Embryonic facial prominence (tissue), 1 donor: Measurements from ENCODE around the gene EMP1.
"Not testable (repeated sequence)": the region's sequence is repeated elsewhere in the genome, so short reads cannot be mapped to it uniquely, and the experiment has no call there.

Experiments
- DNase-seq: peaks from one replicate; pipeline ENCODE4 v3.0.0-alpha.2; 2016; ENCODE audit errors: extremely low spot score

EMP1 gene

DNA sequence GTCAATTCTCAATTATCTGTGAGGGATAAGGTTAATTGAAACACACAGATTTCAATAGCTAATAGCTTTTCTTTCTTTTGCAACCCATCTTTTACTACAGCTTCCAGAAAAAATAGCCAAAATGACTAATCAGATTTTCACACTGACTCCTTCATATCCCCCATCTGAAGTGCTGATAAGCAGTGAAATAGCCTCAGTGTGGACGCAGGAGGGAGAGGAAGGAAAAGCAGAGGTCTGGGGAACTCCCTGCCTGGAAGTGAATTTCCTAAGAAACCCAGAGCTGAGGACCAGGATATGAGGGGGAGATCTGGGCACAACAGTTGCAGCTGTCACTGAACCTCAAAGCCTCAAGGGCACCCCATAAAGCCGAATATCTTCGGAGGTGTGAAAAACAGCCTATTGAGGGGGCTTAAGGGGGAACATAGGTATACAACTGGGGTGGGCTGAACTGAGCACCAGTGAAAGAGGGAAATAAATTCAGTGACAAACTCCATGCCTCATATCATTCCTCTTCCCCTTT is 60.9 kb downstream of the EMP1 start:
- DNase-seq: no peak

DNA sequence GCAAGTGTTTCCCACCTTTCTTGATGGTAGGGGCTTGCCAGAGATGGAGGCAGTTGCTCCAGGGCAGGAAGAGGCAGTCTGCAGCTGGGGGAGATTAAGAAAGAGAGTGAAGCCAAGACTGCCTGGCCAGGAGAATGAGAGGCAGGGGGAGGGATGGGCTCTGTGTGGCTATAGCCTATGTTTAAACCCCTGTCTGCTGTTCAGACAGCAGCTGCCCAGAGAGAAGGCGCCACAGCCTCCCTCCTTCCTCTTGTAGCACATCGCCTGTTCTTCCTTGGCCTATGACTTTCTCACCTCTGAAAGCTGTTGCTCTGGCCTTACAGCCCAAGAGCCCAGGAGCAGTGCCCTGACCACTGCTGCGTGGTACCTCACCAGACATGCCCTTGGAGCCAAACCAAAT is 61.7 kb downstream of the EMP1 start:
- DNase-seq: peak; percentile 27

DNA sequence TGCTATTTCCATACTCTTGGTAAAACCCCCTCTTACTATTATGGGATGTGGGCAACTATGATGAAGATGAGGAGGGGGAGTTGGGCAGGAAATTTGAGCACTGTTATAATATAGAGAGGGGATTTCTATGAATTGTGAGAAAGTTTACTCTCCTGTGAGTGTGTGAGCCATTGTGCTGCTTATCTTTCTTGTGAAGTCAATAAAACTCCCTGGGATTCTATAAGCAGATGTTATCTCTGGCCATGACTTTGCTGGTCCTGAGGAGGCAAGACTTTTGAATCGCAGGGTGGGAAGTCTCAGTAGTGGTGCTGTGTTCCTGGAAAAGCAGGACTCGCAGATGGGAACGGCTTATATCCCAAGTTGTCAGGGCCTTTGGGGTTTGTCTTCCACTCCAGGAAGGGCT is 62.2 kb downstream of the EMP1 start:
- no peak for DNase-seq

DNA sequence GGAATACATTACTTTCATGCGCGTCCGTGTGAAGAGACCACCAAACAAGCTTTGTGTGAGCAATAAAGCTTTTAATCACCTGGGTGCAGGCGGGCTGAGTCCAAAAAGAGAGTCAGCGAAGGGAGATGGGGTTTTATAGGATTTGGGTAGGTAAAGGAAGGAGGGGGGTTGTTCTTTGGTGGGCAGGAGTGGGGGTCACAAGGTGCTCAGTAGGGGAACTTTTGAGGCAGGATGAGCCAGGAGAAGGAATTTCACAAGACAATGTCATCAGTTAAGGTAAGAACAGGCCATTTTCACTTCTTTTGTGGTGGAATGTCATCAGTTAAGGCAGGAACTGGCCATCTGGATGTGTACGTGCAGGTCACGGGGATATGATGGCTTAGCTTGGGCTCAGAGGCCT is 63.1 kb downstream of the EMP1 start:
- not testable (repeated sequence) for DNase-seq

DNA sequence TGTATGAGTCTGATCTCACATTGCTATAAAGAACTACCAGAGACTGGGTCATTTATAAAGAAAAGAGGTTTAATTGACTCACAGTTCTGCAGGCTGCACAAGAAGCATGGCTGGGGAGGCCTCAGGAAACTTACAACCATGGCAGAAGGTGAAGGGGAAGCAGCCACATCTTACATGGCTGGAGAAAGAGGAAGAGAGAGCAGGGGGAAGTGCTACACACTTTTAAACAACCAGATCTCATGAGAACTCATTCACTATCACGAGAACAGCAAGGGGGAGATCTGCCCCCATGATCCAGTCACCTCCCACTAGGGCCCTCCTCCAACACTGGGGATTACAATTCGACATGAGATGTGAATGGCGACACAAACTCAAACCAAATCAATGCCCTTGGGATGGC is 71.3 kb downstream of the EMP1 start:
- not testable (repeated sequence) for DNase-seq

DNA sequence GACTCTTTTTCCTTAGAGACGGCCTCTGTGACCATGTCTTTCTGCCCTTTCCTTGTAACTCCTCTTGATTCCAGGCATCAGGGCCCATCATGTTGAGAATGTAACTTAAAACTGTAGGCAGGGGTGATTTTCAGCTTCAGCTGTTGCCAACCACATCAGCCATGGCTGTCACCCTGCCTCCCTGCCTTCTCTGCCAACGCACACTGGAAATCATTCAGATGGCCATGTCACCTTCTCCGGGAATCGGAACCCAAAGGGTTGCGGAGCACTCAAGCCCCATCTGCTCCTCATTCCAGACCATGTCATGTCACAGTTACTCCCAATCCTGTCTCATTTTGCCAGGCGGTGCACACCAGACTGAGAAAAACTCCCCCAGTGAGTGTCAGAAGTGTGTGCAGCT is 72.1 kb downstream of the EMP1 start:
- no peak for DNase-seq
